Skeletal muscle cell (primary cell): ENCODE measurements around the gene TOM1L2.
A peak's percentile ranks its signal among the peaks of the same experiment; 100 is the strongest.

Source experiments
- DNase-seq: peaks from one replicate; pipeline ENCODE4 v3.0.0-alpha.2; 2010; ENCODE audit warnings: low read depth
- H3K4me3 ChIP-seq: 2 replicates; pipeline ENCODE4 v1.5.1; 2011; ENCODE audit warnings: low read depth, mild to moderate bottlenecking, control low read depth, low read length, moderate library complexity

Gene TOM1L2

DNA sequence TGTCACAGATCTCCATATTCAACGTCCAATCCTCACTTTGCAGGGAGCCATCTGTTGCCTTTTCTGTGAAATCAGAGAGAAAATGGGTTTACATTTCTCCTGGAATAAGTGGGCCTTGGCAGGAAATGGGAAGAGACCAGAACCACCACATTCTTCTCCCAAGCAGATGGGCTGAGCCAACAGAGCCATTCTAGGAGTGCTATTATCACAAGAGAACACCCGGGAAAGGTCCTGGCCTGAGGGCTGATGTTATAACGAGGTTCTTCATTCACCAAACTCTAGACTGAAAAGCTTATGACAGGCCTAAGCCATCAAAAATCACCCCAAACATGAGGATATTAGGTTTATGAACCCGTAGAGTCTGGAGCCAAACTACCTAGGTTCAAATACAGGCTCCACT, 64.7 kb downstream of the TOM1L2 start:
- no peak for DNase-seq
- H3K4me3 ChIP-seq: no peak overlapping the region

DNA sequence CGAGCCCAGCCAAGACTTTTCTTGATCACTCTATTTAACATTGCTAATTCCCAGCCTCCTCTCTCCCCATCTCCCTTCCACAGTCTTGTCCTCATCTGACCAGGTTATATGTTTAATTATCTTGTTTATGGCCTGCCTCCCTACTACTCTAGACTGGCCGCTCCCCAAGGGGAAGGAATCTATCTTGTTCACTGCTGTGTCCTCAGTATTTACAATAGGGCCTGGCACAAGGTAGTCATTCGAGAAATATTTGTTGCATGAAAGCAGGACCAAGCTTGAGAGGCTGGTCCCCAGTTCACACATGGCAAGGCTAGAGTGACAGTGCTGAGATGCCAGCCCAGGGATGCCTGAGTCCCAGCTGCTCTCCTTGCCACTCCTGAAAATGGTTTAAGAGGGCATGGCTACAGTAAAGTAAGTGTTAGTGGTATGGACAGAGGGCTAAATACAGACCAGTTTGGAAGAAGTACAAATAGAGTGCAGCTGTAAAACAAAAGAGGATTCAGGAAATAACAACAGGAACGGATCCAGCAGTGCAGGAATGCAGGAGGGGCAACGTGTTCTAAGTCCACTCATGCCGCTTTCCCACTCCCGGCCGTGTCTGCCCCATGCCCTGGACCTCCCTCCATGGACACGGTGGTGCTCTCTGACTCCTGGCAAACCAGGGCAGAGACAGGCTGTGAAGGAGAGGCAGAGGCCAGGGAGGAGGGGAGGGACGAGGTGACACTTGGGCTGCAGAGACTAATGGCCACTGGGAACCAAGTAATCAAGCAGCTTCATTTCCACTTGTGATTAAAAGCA, 65.6 kb downstream of the TOM1L2 start:
- no peak for DNase-seq
- H3K4me3 ChIP-seq: no peak overlapping the region

- H3K4me3 ChIP-seq: no peak overlapping the region
- no peak for DNase-seq
These were observed 67.2 kb downstream of the TOM1L2 start for GRCh38 chr17:17905036-17905320.

GRCh38 chr17:17904166-17905035, 67.8 kb downstream of the TOM1L2 start:
- H3K4me3 ChIP-seq: no peak overlapping the region
- DNase-seq: no peak

DNA sequence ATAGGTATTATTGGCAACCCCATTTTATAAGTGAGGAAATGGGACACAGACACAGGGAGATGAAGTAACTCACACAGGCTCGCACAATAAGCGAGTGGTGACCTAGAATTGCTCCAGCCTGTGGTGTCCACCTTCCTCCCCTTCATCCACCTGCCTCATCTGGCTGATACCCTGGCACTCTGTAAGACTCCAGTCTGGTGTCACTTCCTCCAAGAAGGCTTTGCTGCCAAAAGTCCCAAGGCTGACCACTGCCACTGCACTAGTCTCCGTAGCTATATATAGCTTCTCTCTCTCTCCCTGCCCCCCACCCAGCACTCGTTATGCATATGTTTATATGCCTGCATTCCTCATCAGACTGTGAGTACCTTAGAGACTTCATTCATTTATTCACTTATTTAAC, 69.3 kb downstream of the TOM1L2 start:
- no peak overlapping the region for H3K4me3 ChIP-seq
- DNase-seq: no peak

DNA sequence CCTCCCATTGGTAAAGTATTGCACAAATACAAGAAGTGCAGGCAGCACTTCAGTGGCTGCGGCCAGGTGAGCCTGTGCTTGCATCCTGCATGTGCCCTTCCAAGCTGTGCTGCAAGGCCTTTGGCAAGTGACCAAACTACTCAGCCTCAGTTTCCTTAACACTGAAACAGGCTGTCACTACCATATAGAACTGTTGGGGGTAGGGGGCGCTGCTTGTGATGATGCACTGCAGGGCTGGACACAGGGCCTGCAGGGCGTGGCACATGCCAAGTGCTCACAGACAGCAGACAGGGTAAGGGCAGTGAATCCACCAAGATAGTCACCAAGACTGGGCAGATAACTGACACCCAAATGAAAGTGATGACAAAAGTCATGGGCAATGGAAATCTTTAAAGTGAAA, 69.8 kb downstream of the TOM1L2 start:
- no peak overlapping the region for H3K4me3 ChIP-seq
- DNase-seq: no peak

- H3K4me3 ChIP-seq: no peak overlapping the region
- peak; percentile 94 for DNase-seq
These were observed 71.3 kb downstream of the TOM1L2 start for GRCh38 chr17:17900615-17901520.

DNA sequence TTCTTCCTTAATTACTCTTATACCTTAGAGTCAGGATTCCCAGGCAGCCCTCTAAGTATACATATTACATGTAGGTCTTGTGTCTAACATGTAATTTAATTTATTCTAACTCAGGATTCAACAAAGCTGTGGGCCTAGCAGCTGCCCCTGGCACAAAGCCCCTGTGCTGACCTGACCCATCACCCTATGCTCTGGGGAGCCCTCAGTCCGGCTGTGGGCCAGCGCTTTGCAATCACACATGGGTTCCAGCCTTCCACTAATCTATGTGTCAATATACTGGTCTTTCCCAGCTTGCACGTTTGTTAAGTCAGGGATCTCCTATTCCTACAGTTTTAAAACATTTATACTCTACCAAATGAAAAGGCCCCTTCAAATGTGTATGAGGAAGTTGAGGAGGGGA, 72.7 kb downstream of the TOM1L2 start:
- no peak overlapping the region for H3K4me3 ChIP-seq
- DNase-seq: no peak

- no peak overlapping the region for H3K4me3 ChIP-seq
These were observed 73.5 kb downstream of the TOM1L2 start for GRCh38 chr17:17898673-17899072.

GRCh38 chr17:17897442-17897841, 74.8 kb downstream of the TOM1L2 start:
- H3K4me3 ChIP-seq: no peak overlapping the region
- DNase-seq: no peak

More at GRCh38 chr17:17898673-17899072, 73.5 kb downstream of the TOM1L2 start:
- DNase-seq: no peak

DNA sequence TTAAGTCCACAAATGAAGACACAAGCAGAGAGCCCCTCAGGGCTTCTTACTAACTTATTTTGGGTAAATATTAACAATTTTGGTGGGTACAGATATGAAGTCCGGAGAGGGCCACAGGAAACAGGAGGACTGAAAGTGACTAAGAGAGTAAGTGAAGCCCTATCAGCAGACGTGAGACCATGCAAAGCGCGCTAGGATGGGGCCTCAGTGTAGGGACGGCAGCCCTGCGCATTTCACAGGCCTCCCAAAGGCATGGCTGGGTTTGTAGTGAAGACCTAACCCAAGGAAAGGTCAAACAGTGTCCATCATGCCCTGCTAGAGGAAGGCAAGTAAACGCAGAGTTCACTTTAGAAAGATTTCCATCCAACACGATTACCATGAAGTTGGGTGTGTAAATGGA, 75.5 kb downstream of the TOM1L2 start:
- H3K4me3 ChIP-seq: no peak overlapping the region

GRCh38 chr17:17893801-17894644, 78.2 kb downstream of the TOM1L2 start:
- no peak for DNase-seq
- no peak overlapping the region for H3K4me3 ChIP-seq

More for the DNA sequence above, 75.5 kb downstream of the TOM1L2 start:
- DNase-seq: no peak

- H3K4me3 ChIP-seq: no peak overlapping the region
- no peak for DNase-seq
These were observed 79.5 kb downstream of the TOM1L2 start for GRCh38 chr17:17892731-17893130.

- DNase-seq: no peak
- no peak overlapping the region for H3K4me3 ChIP-seq
These were observed 80.2 kb downstream of the TOM1L2 start for GRCh38 chr17:17892009-17892408.

GRCh38 chr17:17890773-17891759, 81.1 kb downstream of the TOM1L2 start:
- DNase-seq: no peak
- no peak overlapping the region for H3K4me3 ChIP-seq

DNA sequence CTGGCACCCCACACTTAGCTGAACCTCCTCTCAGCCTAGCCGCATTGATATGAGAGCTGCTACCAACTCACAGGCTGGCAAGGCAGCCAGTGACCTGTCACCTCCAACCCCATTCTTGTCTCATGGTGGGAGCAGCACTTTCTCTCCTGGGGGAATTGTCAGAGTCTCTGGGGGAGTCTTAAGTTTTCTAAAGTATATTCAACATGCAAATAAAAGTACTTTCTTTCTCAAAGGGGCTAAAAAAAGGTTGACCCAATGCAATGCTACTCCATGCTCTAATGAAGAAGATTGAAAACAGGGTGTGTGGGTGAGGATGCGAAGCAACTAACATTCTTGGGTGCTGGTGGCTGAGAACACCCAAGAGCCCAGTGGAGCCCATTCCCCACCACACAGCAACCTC, 82.3 kb downstream of the TOM1L2 start:
- DNase-seq: no peak

GRCh38 chr17:17888821-17889220, 83.4 kb downstream of the TOM1L2 start:
- DNase-seq: no peak
- no peak overlapping the region for H3K4me3 ChIP-seq

More for the DNA sequence above, 82.3 kb downstream of the TOM1L2 start:
- no peak overlapping the region for H3K4me3 ChIP-seq

- DNase-seq: no peak
- H3K4me3 ChIP-seq: no peak overlapping the region
These were observed 83.8 kb downstream of the TOM1L2 start for GRCh38 chr17:17888371-17888770.
